ENCODE data around the gene ESRP2.

DNA sequence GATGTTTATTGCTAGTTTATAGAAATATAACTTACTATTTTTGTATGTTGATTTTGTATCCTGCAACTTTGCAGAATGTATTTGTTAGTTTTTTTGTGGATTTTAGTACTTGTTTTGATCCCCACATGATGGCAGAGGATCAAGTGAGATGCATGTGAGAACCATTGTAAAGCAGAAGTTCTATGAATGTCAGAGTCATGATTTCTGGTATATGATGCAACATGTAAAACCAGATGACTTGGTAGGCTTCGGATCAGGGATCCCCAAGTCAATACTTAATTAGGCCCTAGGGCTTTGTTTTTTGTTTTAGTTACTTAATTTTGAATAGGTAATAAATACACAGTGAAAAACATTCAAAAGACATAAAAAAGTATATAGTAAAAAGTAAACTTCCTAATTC is 45.8 kb downstream of the ESRP2 start:
- TF ChIP-seq ETV6 (IDR thresholded peaks at IDR 0.05; ENCODE audit: borderline replicate concordance in 1 of 2, low read depth in 2 of 2, low read length in 1 of 2) (no peak), ETV6 (CRISPR knock-in tag; IDR thresholded peaks at IDR 0.05; ENCODE audit: borderline replicate concordance) (no peak), FOXM1 (IDR thresholded peaks at IDR 0.05; ENCODE audit: low read depth) (no peak), FOXM1 (CRISPR knock-in tag; IDR thresholded peaks at IDR 0.05; ENCODE audit: low read depth) (no peak), FOXJ3 (CRISPR knock-in tag; IDR thresholded peaks at IDR 0.05) (no peak), SIN3A (IDR thresholded peaks at IDR 0.05; ENCODE audit: borderline replicate concordance in 2 of 2, control insufficient read depth in 1 of 2, low read depth in 2 of 2, low read length in 2 of 2) (no peak), RNF2 (IDR thresholded peaks at IDR 0.05) (no peak), CTCF (IDR thresholded peaks at IDR 0.05 in 2 of 3, conservative IDR thresholded peaks at IDR 0.05 in 1 of 3; ENCODE audit: insufficient read depth in 2 of 3, low read depth in 1 of 3, low read length in 3 of 3) (no peak), RBFOX2 (IDR thresholded peaks at IDR 0.05; ENCODE audit: low read depth, low read length) (no peak), BRF2 (IDR thresholded peaks at IDR 0.05; ENCODE audit: borderline replicate concordance, insufficient read depth, insufficient read length) (no peak), ERF (CRISPR knock-in tag; IDR thresholded peaks at IDR 0.05) (no peak)
- TF ChIP-seq, protein P1, sequence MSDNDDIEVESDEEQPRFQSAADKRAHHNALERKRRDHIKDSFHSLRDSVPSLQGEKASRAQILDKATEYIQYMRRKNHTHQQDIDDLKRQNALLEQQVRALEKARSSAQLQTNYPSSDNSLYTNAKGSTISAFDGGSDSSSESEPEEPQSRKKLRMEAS (CRISPR knock-in tag; IDR thresholded peaks at IDR 0.05): no peak

Data from K562 (cell line).